Measurements from ENCODE around the gene KRT6B. TPM values are rescaled to one million over a fixed set of nuclear protein-coding genes. Genes with fewer than 3 reads are reported as not detected.

The KRT6B gene
- total RNA-seq, 1 experiment from 2014 or later = not detected

DNA sequence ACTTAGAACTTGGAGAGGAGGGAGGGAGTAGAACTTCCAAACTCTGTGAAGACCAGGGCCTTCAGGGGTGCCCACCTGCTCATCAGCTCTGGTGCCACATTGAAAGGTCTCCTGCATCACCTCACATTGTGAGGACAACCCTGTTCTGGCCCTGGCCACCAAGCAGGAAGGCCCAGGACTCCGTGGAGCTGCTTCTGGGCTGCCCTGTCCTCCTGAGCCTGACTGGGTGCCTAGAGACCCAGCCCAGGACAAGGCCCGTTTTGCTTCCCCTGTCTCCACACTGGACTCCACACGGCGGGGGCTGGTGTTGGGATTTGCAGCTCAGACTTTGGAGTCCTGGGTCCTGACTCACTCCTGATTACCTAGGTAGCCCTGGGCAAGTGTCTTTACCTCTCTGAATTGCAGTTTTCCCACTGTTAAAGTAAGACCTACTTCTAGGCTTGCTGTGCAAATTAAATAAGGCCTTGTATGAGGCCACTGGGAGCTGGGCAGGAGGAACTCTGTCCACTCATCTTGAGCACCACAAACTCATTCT lies 33.3 kb downstream of the KRT6B start:
- Histone ChIP-seq H3K27me3 (ENCODE audit: control insufficient read depth, insufficient read depth, low read length) (no peaks in the 10 kb centered on the region), H3K36me3 (ENCODE audit: control insufficient read depth, insufficient read depth, low read length) (no peaks in the 10 kb centered on the region), H3K4me1 (ENCODE audit: control insufficient read depth, insufficient read depth, low read length) (no peaks in the 10 kb centered on the region), H3K4me3 (ENCODE audit: low read depth in 2 of 2, low read length in 2 of 2) (no peak overlapping the region), H3K27ac (ENCODE audit: low read length) (no peak overlapping the region), H3K9me3 (ENCODE audit: control insufficient read depth, insufficient read depth, low read depth, low read length) (no peaks in the 10 kb centered on the region)
- TF ChIP-seq, protein P1, sequence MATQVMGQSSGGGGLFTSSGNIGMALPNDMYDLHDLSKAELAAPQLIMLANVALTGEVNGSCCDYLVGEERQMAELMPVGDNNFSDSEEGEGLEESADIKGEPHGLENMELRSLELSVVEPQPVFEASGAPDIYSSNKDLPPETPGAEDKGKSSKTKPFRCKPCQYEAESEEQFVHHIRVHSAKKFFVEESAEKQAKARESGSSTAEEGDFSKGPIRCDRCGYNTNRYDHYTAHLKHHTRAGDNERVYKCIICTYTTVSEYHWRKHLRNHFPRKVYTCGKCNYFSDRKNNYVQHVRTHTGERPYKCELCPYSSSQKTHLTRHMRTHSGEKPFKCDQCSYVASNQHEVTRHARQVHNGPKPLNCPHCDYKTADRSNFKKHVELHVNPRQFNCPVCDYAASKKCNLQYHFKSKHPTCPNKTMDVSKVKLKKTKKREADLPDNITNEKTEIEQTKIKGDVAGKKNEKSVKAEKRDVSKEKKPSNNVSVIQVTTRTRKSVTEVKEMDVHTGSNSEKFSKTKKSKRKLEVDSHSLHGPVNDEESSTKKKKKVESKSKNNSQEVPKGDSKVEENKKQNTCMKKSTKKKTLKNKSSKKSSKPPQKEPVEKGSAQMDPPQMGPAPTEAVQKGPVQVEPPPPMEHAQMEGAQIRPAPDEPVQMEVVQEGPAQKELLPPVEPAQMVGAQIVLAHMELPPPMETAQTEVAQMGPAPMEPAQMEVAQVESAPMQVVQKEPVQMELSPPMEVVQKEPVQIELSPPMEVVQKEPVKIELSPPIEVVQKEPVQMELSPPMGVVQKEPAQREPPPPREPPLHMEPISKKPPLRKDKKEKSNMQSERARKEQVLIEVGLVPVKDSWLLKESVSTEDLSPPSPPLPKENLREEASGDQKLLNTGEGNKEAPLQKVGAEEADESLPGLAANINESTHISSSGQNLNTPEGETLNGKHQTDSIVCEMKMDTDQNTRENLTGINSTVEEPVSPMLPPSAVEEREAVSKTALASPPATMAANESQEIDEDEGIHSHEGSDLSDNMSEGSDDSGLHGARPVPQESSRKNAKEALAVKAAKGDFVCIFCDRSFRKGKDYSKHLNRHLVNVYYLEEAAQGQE (IDR thresholded peaks at IDR 0.05; ENCODE audit: insufficient read depth in 1 of 2, low read depth in 2 of 2, low read length in 1 of 2) = no peak
- no peak for TF ChIP-seq TCF7L2 (IDR thresholded peaks at IDR 0.05; ENCODE audit: low read depth, low read length)
- TF ChIP-seq SIN3A (IDR thresholded peaks at IDR 0.05; ENCODE audit: borderline replicate concordance, insufficient read depth, low read depth, low read length) = no peak
- in situ Hi-C loops (cut with HindIII; ENCODE audit: low pct_unique_long_range_greater_than_20kb, low sequenced_read_pairs) = no loop called here
- BruUV-seq (replicated peaks) = no TSS peak
- intact Hi-C loops (cut with micrococcal nuclease; ENCODE audit: unreplicated experiment) = no loop called here
- DNase-seq (ENCODE audit: low read depth, low spot score) = no peak
- no peak for ATAC-seq
- ChIA-PET POLR2A (no interaction called here), CTCF (no interaction called here)

DNA sequence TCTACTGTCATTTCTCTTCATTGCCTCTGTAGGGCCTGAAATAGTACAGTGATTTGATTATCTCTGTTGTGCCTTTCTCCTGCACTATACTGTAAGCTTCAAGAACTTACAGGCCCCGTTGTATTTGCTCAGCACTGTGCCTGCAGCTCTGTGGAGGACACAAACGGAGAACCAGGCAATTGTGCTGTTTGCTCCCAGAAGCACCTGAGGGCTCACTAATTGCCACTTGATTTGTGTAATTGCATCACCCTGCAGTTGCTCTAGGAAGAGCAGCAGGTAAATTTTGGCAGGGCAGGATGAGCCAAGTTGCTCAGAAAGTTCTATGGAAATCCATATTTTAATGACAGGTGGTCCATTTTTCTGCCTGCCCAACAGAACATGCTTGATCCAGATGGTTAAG lies 34.2 kb downstream of the KRT6B start:
- POLR2A ChIA-PET = no interaction called here

More for the DNA sequence above, 34.2 kb downstream of the KRT6B start:
- intact Hi-C loops (cut with micrococcal nuclease; ENCODE audit: unreplicated experiment) = no loop called here
- Histone ChIP-seq H3K27ac (ENCODE audit: low read length) (no peak overlapping the region), H3K9me3 (ENCODE audit: control insufficient read depth, insufficient read depth, low read depth, low read length) (no peaks in the 10 kb centered on the region), H3K36me3 (ENCODE audit: control insufficient read depth, insufficient read depth, low read length) (no peaks in the 10 kb centered on the region), H3K27me3 (ENCODE audit: control insufficient read depth, insufficient read depth, low read length) (no peaks in the 10 kb centered on the region), H3K4me3 (ENCODE audit: low read depth in 2 of 2, low read length in 2 of 2) (no peak overlapping the region), H3K4me1 (ENCODE audit: control insufficient read depth, insufficient read depth, low read length) (no peaks in the 10 kb centered on the region)
- BruUV-seq (replicated peaks) = no TSS peak
- TF ChIP-seq CTCF (IDR thresholded peaks at IDR 0.05) (no peak), POLR2AphosphoS5 (IDR thresholded peaks at IDR 0.05; ENCODE audit: low read depth, low read length) (no peak), SIN3A (IDR thresholded peaks at IDR 0.05; ENCODE audit: borderline replicate concordance, insufficient read depth, low read depth, low read length) (no peak), TCF7L2 (IDR thresholded peaks at IDR 0.05; ENCODE audit: low read depth, low read length) (no peak)
- TF ChIP-seq, protein P1 (IDR thresholded peaks at IDR 0.05; ENCODE audit: insufficient read depth in 1 of 2, low read depth in 2 of 2, low read length in 1 of 2) = no peak
- DNase-seq (ENCODE audit: low read depth, low spot score) = no peak
- CTCF ChIA-PET = no interaction called here
- in situ Hi-C loops (cut with HindIII; ENCODE audit: low pct_unique_long_range_greater_than_20kb, low sequenced_read_pairs) = no loop called here
- no peak for ATAC-seq

Data from Panc1 (cell line).